ENCODE measurements around the gene CD83.

- TF ChIP-seq CTCF (IDR thresholded peaks at IDR 0.05; ENCODE audit: low read length) = no peak
- no peak for TF ChIP-seq EZH2 (optimal IDR thresholded peaks at IDR 0.05; ENCODE audit: low read depth, low read length)
These were observed 34.3 kb upstream of the CD83 start for GRCh38 chr6:14083262-14083661.

Data from MM.1S (cell line).